Stimulated activated CD4-positive, alpha-beta T cell treated with anti-CD3 and anti-CD28 coated beads, Interleukin-12 subunit alpha, Interleukin-12 subunit beta, amount 100 ng/mL, for 48 hours (primary cell): ENCODE results near the gene BICC1.

Experiments used
- DNase-seq, 3 donors: peaks; one replicate each; pipeline ENCODE4 v3.0.0-alpha.2; 2020; ENCODE audit warnings: low read depth in 2 of 3, low spot score in 1 of 3

The BICC1 gene

DNA sequence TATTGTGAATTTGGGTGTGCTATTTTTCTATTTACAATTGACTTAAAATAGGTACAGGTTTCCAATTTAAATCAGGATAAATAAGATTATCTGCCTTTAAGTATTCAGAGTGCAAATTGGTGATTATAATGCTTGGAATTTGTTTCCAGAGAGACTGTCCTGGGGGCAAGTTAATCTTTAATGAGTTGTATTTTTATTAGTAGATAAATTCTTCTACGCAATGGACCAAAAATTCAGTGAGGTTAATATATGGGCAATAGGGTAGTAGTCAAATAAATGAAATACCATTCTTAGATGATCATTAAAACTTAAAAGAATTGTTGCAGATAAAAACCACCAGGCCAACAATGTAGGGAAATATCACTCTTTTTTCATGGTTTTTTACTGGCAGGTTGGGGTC is 3.4 kb downstream of the BICC1 start:
- no peak for DNase-seq

GRCh38 chr10:58516671-58517070 is 4.0 kb downstream of the BICC1 start:
- no peak for DNase-seq

DNA sequence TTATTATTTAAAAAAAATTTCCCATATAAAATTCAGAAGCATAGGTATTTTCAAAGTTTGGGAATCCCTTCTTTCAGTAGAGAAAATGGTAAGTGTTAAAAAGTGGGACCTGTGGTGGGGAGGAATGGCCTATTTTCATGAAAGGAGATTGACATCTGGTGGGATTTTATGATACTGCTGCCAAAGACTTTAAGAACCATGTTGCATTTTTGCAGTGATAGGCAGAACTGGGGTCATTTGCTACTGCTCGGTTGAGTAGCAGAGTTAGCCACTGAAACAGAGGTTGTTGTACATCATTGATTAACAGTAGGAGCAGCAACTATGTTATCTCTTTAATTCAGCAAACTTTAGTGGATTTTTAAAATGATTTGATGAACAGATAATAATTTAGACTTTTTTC is 4.4 kb downstream of the BICC1 start:
- DNase-seq: no peak

DNA sequence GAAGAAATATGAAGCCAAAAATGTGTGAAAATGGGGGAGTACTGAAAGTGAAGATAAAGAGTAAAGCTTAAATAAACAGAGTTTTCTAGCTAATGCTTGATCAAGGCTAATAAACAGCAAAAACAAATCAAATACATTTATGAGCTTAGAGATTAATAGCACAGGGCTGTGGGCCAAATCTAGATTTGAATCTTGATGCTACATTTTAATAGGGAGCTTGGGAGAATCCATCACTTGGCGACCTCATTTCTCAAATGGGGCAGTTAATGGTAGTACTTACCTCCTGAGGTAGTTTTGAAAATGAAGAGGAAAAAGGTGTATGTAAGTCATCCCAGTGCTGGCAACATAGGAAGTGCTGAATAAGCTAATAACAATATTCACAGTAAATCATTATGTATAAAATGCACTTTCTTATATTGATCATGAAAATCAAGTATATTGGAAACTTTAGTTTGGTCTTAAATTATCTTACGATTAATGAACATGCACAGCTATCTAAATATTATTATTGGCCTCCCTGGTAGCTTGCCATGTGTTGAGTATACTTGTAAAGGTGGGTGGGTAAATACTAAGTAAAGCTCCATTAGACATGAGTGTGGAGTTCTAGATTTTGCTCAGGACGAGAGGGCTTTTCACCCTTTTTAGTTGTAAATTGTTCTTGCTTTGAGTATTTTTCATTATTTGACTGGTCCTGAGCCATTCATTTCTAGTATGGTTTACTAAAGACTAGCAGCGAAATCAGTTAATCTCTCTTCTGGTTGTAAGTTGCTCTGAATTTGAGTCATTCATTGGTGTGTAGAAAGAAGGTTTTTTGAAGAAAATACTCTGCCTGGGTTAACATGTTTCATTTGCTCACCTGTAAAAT is 5.1 kb downstream of the BICC1 start:
- DNase-seq: no peak

GRCh38 chr10:58518775-58519174 is 6.1 kb downstream of the BICC1 start:
- DNase-seq: no peak

DNA sequence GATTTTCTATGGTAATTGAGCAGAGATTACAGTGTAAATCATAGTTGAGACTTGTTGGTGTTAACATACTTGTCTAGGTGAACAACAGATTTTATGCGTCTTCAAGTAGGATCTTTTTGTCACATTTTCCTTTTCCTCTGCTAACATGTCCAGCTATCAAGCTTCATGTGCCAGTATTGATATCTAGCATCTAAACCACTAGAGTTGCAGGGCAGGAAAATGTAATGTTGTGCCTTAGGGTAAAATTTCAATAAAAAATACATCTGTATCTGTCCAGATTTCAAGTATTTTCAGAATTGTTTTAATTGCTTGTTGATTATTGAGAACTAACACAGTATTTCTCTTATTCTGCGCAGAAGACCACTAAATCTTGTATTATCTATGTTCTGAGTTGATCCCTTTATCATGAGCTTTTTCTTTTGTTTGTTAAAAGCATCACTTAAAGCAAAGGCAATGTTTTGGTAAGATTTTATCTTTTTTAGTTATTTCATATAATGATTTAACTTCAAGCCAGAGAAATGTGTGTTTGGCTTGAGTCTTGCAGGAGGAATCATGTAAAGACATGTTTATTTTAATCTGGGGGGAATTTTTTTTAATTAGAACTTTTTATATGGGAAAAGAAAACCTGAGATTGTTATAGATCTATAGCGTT is 16.5 kb downstream of the BICC1 start:
- DNase-seq: no peak

GRCh38 chr10:58531084-58531695 is 18.5 kb downstream of the BICC1 start:
- peak in 2 of 3 donors; percentile 30 to 74 for DNase-seq

GRCh38 chr10:58535311-58535710 is 22.6 kb downstream of the BICC1 start:
- no peak for DNase-seq

DNA sequence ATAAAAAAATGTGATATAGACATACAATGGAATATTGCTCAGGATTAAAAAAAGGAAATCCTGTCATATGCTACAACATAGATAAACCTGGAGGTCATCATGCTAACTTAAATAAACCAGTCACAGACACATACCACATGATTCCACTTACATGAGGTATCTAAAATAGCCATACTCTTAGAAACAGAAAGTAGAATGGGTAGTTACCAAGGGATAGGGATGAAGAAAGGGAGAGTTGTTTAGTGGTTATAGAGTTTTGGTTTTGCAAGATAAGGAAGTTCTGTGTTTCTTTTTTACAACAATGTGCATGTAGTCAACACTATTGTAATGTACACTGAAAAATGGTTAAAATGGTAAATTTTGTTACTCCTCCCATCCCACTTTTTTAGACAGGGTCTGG is 30.5 kb downstream of the BICC1 start:
- DNase-seq: no peak

GRCh38 chr10:58544135-58544534 is 31.5 kb downstream of the BICC1 start:
- no peak for DNase-seq

GRCh38 chr10:58545427-58545826 is 32.8 kb downstream of the BICC1 start:
- DNase-seq: no peak

DNA sequence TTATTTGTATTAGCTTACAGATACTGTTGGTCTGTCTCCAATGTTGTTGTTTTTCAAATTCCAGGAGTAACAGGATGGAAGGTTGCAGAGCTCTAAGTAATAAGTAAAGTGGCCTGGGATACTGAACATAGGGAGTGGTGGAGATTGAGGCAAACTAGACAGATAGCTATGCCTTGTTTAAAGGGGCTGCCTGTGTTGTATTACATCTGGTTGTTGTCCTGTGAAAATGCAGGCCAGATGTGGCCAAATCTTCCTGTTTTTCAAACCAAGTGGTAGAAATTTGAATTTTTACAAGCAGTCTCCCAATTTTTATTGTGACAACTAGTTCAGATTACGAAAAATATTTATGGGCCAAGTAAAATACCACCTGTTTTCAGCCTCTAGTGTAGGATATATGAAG is 33.5 kb downstream of the BICC1 start:
- DNase-seq: no peak

GRCh38 chr10:58546722-58547445 is 34.2 kb downstream of the BICC1 start:
- DNase-seq: no peak

DNA sequence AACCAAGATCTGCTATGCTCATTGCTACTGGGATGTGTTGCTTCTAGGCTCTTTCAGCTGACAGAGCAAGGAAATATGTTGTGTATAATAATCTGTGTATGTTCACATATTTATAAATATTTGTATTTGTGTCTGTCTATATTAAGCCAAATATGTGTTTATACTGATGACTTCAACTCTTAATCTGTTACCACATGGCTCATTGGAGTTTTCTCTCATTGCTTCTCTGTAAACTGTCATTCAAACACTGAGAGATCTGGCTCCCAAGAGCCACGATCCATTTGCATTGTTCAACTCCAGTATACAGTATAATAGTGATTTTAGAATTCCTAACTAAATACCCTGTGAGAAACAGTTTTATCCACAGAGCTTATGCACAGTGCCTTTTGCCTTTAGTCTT is 35.3 kb downstream of the BICC1 start:
- DNase-seq: no peak

GRCh38 chr10:58554316-58554715 is 41.6 kb downstream of the BICC1 start:
- no peak for DNase-seq

DNA sequence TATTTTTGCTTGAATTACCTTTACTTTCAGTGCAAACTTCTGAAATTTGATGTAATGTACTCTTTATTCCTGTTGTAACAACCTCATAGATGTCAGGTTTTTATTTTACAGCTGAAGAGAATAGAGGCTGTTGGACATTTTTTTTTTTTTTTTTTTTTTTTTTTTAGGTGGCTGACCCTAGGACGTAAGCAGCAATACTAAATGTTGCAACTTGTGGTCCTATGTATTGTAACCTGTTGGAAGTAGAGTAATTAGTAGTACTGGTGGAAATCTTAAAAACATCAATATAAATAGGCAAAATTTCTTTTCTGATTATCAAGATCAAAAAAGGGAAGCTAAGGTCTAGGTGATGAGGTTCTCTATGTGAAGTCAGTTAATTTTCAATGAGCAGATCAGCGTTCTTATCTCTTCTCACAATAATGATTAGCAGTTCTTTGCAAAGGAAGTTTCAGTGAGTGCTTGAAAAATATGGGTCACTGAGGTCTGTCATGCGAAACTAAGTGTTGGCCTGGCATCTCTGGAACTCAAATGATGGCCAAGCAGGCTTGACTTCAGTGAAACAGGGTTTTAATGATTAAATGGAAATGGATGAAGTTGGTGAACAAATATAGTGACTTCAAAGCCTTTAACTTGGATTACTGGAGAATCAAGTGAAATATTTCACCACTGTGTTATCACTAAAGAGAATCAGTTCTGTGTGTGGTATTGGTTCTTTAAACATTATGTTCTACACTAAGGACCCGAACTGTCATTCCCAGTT is 42.7 kb downstream of the BICC1 start:
- DNase-seq: no peak

- no peak for DNase-seq
Observed at GRCh38 chr10:58555930-58556311, 43.2 kb downstream of the BICC1 start.

GRCh38 chr10:58556516-58557165 is 44.0 kb downstream of the BICC1 start:
- DNase-seq: no peak

GRCh38 chr10:58557714-58558113 is 45.0 kb downstream of the BICC1 start:
- DNase-seq: no peak

DNA sequence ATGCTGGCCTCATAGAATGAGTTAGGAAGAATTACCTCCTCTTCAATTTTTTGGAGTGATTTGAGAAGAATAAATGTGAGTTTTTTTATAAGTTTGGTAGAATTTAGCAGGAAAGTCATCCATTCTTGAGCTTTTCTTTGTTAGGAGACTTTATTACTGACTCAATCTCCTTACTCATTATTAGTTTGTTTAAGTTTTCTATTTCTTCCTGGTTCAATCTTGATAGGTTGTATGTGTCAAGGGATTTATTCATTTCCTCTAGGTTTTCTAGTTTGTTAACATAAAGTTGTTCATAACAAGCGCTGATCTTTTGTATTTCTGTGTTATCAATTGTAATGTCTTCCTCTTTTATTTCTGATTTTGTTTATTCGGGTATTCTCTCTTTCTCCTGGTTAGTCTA is 47.4 kb downstream of the BICC1 start:
- no peak for DNase-seq
